Activated T-helper 9 cell treated with anti-CD3 and anti-CD28 coated beads, Interleukin-2, amount 50 U/mL, for 16 hours (primary cell): ENCODE measurements around the gene MYO9A.

Experiments used
- DNase-seq: peaks from one replicate; pipeline ENCODE4 v3.0.0-alpha.2; 2020; ENCODE audit warnings: low read depth

Gene MYO9A

DNA sequence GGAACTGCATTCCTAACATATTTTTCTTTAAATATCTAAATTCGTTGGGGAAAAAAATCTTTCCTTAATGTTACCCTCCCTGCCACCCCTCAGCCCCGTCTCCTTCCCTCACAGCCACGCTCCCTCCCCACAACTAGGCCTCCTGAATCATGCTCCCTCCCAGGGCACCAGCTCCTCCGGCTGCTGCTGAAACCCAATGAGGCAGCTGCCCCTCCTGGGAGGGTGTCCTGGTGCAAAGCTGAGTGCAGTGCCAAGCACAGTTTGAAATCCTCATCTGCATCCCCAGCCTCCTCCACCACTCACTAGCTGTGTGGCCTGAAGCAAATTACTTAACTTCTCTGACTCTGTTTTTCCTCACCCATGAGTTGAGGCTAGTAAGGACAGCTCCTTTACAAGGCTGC, 310.3 kb downstream of the MYO9A start:
- DNase-seq: no peak

- DNase-seq: no peak
These were observed 310.8 kb downstream of the MYO9A start for GRCh38 chr15:71807125-71807629.

GRCh38 chr15:71806452-71806931, 311.5 kb downstream of the MYO9A start:
- no peak for DNase-seq

DNA sequence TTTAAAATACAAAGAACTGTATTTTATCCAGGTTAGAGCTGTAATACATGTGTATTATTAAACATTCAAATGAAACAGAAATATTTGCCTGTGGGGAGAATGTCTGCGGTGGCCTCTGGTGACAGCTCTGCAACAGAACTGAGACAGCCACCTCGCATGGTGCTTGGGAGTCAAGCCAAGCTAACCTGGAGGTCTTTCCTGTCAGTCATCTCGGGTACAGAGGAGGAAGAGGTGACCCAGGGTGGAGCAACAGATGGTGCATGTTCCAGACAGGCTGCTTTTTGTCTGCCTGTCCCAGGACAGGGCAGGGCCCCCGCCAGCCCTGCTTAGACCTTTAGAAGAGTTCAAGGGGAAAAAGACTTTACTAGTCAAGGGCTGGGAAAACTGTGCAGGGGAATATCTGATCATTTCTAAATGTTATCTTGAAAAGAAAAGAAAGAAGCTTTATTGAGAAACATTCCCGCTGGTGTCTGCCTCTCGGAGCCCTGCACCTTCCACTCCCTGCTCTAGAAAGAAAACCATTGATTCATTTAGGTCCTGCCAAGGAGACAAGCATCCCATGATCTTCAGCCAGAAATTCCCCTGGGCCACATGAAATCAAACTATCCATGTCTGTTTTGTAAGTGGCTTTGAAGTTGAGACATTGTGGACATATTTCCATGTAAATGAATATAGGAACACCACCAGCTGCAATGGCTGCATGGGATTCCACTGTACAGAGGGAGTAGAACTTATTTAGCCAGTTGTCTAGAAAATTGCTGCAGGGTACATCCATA, 313.1 kb downstream of the MYO9A start:
- no peak for DNase-seq

GRCh38 chr15:71804226-71804625, 313.7 kb downstream of the MYO9A start:
- DNase-seq: no peak

GRCh38 chr15:71802770-71803169, 315.2 kb downstream of the MYO9A start:
- no peak for DNase-seq

GRCh38 chr15:71801935-71802655, 315.9 kb downstream of the MYO9A start:
- DNase-seq: no peak

DNA sequence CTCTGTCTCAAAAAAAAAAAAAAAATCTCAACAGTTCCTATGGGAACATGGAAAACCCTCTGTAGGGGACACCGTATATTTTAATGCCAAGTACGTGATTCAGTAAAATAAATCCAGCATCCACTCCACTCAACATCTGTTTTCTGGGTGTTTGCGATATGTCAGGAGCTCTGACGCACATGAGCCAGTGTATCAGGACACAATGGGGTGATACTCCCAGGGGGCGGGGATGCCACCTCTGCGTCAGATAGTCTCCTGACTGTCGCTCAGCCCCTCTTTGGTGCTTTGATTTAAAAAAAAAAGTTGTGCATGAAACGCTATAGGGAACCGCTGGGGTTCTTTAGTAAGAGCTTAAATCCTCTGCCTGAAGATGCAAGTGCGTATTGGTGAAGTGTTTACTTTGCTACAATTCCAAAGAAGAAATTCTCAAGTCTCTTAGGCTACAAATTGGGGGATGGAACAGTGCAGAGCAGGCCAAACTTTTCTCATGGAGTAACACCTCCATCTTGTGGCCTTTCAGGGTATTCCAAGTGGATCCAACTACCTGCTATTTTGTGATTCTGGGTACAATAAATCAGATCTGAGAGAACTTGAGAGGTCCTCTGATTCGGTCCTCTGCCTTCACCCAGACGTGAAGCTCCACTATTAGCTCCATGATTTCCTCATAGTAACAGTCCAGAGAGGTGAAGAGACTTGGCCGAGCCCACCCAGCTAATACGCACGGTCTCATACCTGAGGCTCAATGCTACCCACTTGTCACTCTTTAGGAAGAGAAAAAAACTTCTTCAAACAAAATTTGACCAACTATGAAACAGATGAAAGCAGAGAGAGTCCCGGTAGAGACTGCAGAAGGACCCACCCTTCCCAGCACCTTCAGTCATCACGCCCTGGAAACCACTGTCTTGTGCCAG, 316.9 kb downstream of the MYO9A start:
- DNase-seq: no peak

GRCh38 chr15:71800190-71800589, 317.8 kb downstream of the MYO9A start:
- no peak for DNase-seq

GRCh38 chr15:71798641-71799040, 319.3 kb downstream of the MYO9A start:
- no peak for DNase-seq

DNA sequence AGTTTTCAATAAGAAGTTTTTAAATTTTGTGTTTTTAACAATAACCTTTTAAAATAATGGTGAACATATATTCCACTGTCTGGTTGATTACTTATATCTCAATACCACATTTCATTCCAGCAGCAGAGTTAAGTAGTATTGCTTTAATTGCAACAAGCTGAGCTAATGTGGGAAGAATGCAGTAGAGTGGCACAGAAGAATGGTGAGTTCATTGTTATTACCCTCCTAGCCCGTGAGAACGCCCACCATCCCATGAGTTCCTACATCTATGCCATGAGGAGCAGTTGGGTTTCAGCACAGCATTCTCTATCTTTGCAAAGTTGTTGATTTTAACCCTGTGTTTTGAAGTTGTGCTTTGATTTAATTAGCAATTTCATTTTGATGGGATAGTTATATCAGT, 325.4 kb downstream of the MYO9A start:
- no peak for DNase-seq

DNA sequence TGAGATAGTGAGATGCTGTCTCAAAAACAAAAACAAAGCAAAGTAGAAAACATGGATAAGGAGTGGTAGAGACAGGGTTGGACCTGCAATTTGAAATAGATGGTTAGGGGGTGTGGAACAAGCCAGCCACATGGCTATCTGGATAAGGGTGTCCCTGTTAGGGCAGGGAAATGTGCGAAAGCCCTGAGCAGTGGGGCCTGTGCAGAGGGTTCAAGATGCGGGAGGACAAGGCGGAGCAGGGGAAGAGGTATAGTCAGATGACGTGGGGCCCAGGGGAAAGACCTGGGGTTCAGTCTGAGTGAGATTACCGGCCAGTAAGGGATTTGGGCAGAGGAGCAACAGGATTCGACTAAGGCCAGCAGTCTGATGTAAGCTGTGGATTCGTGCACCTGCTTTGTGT, 326.0 kb downstream of the MYO9A start:
- no peak for DNase-seq

- DNase-seq: no peak
These were observed 327.9 kb downstream of the MYO9A start for GRCh38 chr15:71790081-71790480.

DNA sequence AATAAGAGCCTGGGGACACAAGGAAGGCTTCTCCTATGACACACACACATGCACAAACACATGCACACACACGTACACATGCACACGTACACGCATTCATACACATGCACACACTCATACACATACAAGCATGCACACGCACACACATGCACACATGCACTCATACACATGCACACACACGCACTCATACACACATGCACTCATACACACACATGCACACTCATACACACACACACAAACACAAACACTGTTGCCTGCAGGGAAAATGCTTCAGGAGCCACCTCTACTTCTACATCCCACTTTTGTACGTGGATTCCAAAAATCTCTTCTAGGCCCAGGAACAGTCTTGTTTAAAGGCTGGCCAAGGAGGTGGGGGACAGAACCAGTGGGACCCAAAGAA, 328.3 kb downstream of the MYO9A start:
- DNase-seq: no peak

- DNase-seq: no peak
These were observed 329.0 kb downstream of the MYO9A start for GRCh38 chr15:71788646-71789579.

DNA sequence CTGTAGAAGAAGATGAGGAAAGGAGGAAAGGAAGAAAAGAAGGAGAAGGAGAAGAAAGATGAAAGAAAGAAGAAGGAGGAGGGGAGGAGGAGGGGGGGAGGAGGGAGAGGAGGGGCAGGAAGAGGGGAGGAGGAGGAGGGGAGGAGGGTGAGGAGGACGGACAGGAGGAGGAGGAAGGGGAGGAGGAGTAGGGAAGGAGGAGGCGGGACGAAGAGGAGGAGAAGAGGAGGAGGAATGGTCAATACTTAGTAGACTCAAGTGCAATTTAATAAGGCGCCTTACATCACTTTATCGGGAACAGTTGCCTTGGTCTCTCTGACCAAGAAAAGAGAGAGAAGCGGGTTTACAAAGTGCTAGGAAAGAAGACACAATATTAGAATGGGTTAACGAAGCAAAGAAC, 331.3 kb downstream of the MYO9A start:
- DNase-seq: no peak

- DNase-seq: no peak
These were observed 332.0 kb downstream of the MYO9A start for GRCh38 chr15:71785996-71786395.

DNA sequence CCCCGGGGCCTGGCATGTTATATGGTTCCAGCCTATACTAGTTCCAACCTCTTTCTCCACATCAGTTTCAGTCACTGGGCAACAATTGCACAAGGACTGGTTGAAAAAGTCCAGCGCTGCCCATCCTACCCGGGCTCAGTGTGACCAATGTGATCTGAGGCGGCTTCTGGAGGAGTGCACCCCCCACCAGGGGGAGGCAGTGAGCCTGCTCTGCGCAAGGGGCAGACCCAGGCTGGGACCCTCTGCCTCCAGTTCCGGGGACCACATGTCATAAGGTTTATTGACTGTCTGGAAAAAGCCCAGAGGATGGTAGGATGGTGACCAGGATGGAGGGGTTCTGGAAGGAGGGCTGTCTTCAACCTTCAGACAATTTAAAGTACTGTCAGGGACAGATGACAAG, 333.2 kb downstream of the MYO9A start:
- DNase-seq: no peak

DNA sequence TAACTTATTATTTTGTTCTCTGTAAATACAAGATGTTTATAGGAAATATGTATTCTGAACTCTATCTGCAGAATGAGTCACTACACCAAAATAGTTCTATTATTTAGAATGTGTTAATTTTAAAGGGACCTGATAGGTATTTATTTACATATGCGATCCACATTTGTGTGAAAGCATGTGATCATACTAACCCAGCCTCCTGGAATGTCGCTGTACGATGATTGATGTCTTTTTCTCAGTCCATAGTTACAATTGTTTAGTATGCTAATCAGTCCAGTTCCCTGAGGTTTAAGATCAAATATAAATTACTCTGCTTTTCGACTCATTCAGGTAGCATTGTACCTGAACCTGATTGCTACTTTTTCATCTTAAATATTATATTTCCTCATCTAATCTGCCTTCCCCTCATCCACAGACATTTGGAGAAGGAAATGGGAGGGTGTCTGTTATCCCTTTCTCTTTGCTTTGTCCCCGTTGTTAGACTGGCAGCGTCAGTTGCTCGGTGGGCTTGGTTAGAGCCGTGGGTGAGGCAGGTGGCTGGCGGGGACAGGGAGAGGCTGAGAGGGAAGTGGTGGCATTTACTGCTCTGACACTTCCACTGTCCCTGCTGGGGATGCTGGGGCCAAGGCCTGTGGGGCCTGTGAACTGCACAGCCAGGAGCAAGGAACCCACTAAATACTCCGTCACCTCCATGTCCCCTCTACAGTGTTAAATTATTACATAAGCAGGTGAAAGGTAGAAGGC, 335.4 kb downstream of the MYO9A start:
- DNase-seq: no peak

DNA sequence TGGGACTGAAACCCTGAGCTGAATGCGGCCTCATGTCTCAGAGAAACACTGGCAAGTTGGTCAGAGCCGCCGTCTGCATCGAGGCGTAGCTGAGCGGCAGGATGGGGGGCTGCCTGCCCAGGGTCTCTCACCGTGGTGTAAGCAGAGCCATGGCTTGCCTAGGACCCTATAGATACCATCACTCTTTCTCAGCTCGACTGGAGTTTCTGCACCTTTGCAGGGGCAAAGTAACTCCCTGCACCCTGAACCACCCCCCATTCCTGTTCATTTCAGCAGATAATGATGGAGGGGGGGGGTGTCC, 336.0 kb downstream of the MYO9A start:
- DNase-seq: no peak
